Measurements from ENCODE around the gene TSPAN3. TPM values are rescaled to one million over a fixed set of nuclear protein-coding genes. Genes with fewer than 3 reads are reported as not detected.

TSPAN3 gene
- polyA plus RNA-seq, 1 donor from 2014 or later = 471 TPM

DNA sequence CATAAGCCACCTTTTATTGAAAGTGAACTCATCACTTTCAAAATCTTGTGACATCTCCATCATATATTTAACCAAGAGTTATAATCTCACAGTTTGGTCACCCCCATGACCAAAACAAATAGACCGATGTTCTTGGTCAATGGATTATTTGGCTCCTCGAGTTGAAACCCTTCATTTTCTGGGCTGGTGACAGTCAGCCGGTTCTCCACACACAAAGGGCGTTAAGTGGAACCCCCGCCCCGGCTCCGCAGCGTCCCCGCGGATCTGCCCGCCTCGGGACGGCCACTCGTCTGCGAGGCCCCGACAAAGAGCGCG is 772 bp downstream of the TSPAN3 start:
- H3K4me1 Mint-ChIP-seq = peaks cover 37 to 44% (median 38%) of the 10 kb centered on the region in 3 donors
- peak overlapping the region; percentile 85 to 95 (median 88) for H3K27ac Mint-ChIP-seq
- H3K9me3 Mint-ChIP-seq = no peaks in the 10 kb centered on the region
- H3K27me3 Mint-ChIP-seq = no peaks in the 10 kb centered on the region
- H3K4me3 Mint-ChIP-seq = peak overlapping the region; percentile 89 to 99 (median 94)
- peaks cover 2% of the 10 kb centered on the region for H3K36me3 Mint-ChIP-seq

DNA sequence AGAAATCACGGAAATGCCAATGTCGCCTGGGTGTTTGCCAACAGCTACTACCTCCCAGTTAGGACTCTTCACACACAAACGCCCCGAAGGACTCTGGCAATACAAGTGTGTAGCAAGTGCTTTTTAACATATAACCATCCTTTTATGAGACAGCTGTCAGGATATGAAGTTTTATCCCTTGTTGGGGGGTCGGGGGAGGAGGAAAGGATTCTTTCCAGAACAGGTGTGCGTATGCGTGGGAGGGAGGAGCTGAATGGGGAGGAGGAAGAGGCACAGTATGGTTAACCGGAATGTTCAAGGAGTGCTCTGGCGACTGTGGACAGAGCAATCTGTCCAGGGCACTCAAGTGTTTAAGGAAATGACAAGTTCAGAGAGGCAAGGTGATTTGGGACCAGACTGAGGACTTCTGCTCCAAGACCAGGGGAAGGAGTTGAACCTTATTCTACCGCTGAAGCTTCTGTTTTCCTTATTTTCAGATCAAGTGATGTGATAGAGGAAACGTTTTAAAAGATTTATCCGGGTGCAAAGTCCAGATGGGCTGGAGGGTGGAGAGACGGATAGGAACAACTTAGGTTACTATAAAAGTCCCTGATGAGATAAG is 1.3 kb downstream of the TSPAN3 start:
- Mint-ChIP-seq H3K9me3 (no peaks in the 10 kb centered on the region), H3K27ac (peak overlapping the region; percentile 85 to 95 (median 88)), H3K36me3 (peaks cover 2% of the 10 kb centered on the region), H3K4me1 (peaks cover 42 to 48% (median 42%) of the 10 kb centered on the region in 3 donors), H3K27me3 (no peaks in the 10 kb centered on the region), H3K4me3 (peak overlapping the region; percentile 89 to 99 (median 94))

DNA sequence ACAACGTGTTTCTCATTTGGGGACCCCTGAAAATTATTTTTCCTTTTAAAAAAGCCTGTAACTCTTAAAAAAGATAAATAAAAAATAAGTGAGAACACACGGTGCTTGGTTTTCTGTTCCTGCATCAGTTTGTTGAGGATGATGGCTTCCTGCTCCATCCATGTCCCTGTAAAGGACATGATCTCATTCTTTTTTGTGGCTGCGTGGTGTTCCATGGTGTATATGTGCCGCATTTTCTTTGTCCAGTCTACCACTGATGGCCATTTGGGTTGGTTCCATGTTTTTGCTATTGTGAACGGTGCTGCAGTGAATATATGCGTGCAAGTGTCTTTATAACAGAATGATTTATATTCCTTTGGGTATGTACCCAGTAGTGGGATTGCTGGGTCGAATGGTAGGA is 2.3 kb downstream of the TSPAN3 start:
- H3K36me3 Mint-ChIP-seq = peaks cover 2% of the 10 kb centered on the region
- no peaks in the 10 kb centered on the region for H3K27me3 Mint-ChIP-seq
- H3K4me3 Mint-ChIP-seq = peak overlapping the region in 3 of 4 donors; percentile 31 to 99 (median 80)
- H3K9me3 Mint-ChIP-seq = no peaks in the 10 kb centered on the region
- peak overlapping the region in 1 of 3 donors; percentile 23 for H3K27ac Mint-ChIP-seq
- H3K4me1 Mint-ChIP-seq = peaks cover 47 to 57% (median 52%) of the 10 kb centered on the region in 3 donors

DNA sequence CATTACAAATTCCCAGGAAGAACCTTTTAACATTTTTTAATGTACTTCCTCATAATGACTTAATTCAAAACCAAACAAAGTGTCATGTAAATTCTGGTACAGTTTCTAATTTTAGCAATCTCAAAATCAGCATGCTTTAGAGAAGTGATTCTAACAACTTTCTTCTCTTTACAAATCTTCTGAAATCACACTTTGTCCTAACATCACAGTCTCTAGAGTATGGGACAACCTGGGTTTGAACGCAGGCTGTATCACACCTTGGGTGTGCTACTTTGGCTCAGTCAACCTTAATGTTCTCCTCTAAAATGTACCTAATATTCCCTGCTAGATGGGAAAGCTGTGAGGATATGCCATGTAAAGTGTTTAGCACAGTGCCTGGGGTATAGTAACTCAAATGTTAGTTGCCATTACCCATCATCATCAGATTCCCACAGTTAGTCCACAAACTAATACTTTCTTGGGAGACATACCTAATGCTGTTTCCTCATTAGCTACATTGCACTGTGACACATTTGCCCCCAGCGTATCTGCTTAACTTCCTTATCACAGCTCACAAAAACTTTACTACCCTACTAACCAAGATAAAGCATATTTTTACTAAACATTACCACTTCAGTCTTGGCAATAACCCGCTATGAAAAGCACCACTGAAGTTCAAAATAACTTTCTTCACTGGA is 3.1 kb downstream of the TSPAN3 start:
- H3K27ac Mint-ChIP-seq = peak overlapping the region; percentile 54 to 85 (median 84)
- H3K27me3 Mint-ChIP-seq = no peaks in the 10 kb centered on the region
- H3K9me3 Mint-ChIP-seq = no peaks in the 10 kb centered on the region
- peaks cover 49 to 59% (median 54%) of the 10 kb centered on the region in 3 donors for H3K4me1 Mint-ChIP-seq
- H3K4me3 Mint-ChIP-seq = peak overlapping the region; percentile 10 to 99 (median 87)
- peaks cover 2% of the 10 kb centered on the region for H3K36me3 Mint-ChIP-seq

DNA sequence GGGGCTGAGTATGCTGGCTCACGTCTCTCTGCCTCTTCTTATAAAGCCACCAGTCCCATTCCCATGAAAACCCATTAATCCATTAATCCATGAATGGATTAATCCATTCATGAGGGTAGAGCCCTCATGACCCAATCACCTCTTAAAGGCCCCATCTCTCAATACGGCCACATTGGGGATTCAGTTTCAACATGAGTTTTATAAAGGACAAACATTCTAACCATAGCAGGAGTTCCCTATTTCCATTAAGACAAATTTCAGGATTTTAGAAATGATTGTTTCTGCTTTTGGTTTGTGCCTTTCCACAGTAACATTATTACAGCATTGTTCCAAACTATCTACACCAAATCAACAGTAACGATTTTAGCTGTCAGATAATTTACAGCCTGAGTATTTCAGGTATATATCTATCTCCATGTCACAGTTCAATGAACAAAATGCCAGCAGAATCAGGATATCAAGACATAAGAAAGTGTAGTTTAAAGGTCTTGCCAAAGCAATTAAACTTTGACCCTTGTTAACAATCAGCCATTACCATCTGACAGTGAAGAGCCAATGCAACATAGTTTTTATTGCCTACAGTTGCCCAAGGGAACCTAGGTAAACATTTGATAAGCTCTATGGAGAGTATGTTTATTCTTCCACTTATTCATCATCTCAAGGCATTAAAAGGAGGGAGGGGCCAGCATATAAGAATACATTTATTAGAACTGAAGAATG is 3.8 kb downstream of the TSPAN3 start:
- H3K27me3 Mint-ChIP-seq = no peaks in the 10 kb centered on the region
- H3K27ac Mint-ChIP-seq = peak overlapping the region; percentile 64 to 85 (median 84)
- peaks cover 4% of the 10 kb centered on the region for H3K36me3 Mint-ChIP-seq
- H3K4me1 Mint-ChIP-seq = peaks cover 53 to 62% (median 59%) of the 10 kb centered on the region in 3 donors
- H3K4me3 Mint-ChIP-seq = peak overlapping the region; percentile 10 to 99 (median 87)
- no peaks in the 10 kb centered on the region for H3K9me3 Mint-ChIP-seq

DNA sequence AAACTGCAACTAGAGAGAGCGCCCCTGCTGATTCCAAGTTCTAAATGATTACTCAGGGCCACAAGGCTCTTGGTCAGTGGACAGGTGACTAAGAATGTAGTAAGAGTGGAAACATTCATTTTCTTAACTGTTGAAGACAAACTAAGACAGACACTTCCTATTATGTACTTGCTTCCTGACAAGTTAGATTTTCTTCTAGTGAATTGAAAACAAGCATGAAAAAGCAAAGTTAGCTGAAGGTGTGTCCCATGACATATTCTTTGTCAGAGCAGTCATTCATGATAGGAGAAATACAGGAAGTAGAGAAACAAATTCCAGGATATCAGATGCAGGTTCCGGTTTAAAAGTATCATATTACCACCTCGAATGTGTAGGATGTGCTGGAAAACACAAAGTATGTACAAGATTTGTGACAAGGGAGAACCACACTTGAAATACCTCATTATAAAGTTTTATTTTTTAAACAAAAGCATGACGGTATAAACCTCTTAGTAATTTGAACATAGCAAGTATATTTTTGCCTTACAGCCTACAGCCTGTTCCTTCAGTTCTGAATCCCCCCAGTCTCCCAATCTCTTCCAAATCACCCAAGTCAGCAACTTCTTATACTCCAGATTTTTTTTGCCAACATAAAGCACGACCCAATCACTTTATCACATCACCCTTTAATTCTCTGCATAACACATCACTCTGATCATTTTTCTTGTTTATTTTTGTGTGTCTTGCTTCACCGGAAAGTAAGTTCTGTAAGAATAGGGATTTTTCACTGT is 6.2 kb downstream of the TSPAN3 start:
- Mint-ChIP-seq H3K27me3 (no peaks in the 10 kb centered on the region), H3K36me3 (peaks cover 4% of the 10 kb centered on the region), H3K27ac (no peak overlapping the region), H3K4me1 (peaks cover 56 to 68% (median 67%) of the 10 kb centered on the region in 3 donors), H3K4me3 (peak overlapping the region in 3 of 4 donors; percentile 36 to 72 (median 54)), H3K9me3 (no peaks in the 10 kb centered on the region)

DNA sequence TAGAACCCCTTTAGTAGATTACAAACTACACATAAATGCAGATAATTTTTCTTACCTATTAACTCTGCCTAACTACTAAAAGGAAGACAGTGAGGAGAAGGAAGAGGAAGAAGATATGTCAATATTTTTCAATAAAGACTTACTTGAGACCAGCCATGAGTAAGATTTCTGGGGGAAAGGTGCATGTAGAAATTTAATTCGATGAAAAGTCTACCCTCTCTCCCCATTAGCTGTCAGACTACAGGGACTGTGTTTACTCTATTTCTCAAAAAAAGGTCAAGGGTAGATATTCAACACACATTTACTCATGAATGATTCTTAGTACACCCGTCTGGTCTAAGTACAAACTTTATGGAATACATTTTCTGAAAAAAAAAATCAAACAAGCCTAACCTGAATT is 6.8 kb downstream of the TSPAN3 start:
- peaks cover 4% of the 10 kb centered on the region for H3K36me3 Mint-ChIP-seq
- peak overlapping the region in 2 of 4 donors; percentile 54 to 67 for H3K4me3 Mint-ChIP-seq
- H3K27me3 Mint-ChIP-seq = no peaks in the 10 kb centered on the region
- no peak overlapping the region for H3K27ac Mint-ChIP-seq
- H3K4me1 Mint-ChIP-seq = peaks cover 57 to 70% (median 65%) of the 10 kb centered on the region in 3 donors
- H3K9me3 Mint-ChIP-seq = no peaks in the 10 kb centered on the region

DNA sequence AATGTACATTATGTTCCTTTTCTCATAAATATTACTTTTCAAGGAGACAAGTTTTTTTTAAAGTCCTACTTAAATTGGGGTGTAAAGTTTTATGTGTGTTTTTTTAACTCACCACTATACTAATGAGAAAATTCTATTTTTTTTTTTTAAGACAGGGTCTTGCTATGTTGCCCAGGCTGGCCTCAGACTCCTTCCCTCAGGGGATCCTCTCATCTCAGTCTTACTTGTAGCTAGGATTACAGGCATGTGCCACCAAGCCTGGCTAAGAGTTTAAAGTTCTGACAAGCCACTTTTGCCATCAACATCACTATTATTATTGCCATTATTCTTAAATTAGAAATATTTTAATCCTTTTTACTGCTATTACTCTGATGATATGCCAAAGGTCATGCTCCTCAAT is 7.7 kb downstream of the TSPAN3 start:
- no peak overlapping the region for H3K4me3 Mint-ChIP-seq
- H3K27ac Mint-ChIP-seq = no peak overlapping the region
- H3K4me1 Mint-ChIP-seq = peaks cover 54 to 70% (median 66%) of the 10 kb centered on the region in 3 donors
- H3K27me3 Mint-ChIP-seq = no peaks in the 10 kb centered on the region
- H3K9me3 Mint-ChIP-seq = no peaks in the 10 kb centered on the region
- peaks cover 4% of the 10 kb centered on the region for H3K36me3 Mint-ChIP-seq

DNA sequence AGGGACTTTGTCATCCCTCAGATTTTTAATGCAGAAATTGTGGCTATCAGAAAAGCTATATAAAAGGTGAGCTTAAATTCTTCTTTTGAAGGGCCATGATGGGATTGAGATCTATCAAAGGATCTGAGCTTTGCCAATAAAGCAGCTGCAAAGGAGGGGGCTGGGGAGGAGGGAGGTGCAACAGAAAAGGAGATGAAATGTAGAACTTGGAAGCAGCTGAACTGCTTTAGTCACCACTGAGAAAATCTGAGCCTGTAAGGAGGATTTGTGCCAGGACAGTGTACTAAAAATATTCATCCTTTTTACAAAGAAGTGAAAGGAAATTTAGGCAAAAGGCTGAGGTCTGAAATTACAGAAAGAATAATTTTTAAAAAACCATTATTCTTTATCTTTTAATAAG is 10.4 kb downstream of the TSPAN3 start:
- Mint-ChIP-seq H3K4me3 (peak overlapping the region in 2 of 4 donors; percentile 11 to 77), H3K36me3 (peaks cover 2% of the 10 kb centered on the region)

DNA sequence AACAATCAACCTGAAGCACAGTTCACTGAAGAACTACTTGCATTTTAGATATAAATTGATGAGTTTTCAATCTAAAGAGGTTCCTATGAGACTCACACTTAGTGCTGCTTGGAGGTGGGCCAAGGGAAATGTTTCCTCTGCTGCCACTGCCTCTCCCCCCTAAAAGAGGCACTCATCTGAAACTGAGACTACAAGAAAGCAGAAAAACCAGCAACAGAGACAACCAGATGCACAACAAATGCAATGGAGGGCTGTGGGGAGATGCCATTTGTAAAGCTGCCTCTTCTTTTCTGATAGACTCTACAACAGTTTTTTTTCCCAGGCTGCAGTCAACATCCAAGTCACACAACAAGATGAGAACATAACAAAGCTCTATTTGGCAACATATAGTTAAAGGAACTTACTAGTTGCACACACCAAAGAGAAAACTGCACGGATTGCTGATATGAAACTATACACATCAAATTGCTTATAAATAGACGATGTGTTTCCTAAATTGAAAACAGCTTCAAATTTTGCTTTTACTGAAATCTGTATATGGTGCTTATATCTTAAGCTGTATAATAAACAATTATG is 11.0 kb downstream of the TSPAN3 start:
- H3K9me3 Mint-ChIP-seq = no peaks in the 10 kb centered on the region
- peaks cover 2% of the 10 kb centered on the region for H3K36me3 Mint-ChIP-seq
- peak overlapping the region; percentile 6 to 63 (median 7) for H3K27ac Mint-ChIP-seq
- peaks cover 46 to 70% (median 61%) of the 10 kb centered on the region in 3 donors for H3K4me1 Mint-ChIP-seq
- no peaks in the 10 kb centered on the region for H3K27me3 Mint-ChIP-seq
- H3K4me3 Mint-ChIP-seq = peak overlapping the region in 3 of 4 donors; percentile 11 to 77 (median 77)

More for the DNA sequence above, 10.4 kb downstream of the TSPAN3 start:
- Mint-ChIP-seq H3K27me3 (no peaks in the 10 kb centered on the region), H3K9me3 (no peaks in the 10 kb centered on the region), H3K27ac (peak overlapping the region in 1 of 3 donors; percentile 7), H3K4me1 (peaks cover 49 to 68% (median 59%) of the 10 kb centered on the region in 3 donors)

DNA sequence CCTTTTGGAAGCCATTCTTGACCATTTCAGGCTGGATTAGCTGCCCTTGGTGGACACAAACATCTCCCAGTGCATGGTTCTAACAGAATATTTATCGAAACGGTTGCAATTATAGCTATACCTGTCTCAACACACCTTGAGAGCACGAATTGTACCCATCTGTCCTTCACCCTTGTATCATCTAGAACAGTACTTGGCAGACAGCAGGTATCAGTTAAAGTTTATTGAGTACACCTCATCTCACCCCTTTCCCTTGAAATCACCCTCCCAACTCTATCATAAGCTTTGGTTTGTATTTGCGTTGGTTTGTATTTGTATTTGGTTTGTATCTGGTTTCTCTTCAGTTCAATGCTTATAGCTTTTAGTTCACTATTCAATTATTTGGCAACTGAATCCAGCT is 12.4 kb downstream of the TSPAN3 start:
- no peak overlapping the region for H3K27ac Mint-ChIP-seq
- no peaks in the 10 kb centered on the region for H3K27me3 Mint-ChIP-seq
- peaks cover 2% of the 10 kb centered on the region for H3K36me3 Mint-ChIP-seq
- peak overlapping the region in 2 of 4 donors; percentile 16 to 23 for H3K4me3 Mint-ChIP-seq
- H3K9me3 Mint-ChIP-seq = no peaks in the 10 kb centered on the region
- H3K4me1 Mint-ChIP-seq = peaks cover 40 to 64% (median 51%) of the 10 kb centered on the region in 3 donors

DNA sequence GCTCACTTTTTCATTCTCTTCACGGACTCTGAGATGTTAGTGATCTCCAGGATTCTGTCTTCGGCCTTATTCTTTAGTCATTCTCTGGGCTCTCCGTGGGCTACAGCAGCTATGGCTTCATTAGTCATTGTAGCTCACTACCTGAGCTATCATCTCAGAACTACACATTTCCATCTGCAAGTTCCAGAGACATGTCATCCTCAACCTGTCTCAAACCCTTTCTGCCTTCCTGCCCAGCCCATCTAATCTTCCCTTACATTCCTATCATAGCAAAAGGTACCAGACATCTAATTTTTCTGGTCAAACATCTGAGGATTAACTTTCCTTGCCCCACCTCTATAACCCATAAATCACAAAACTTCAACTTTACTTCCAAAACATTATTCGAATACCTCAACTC is 13.2 kb downstream of the TSPAN3 start:
- H3K27ac Mint-ChIP-seq = no peak overlapping the region
- no peaks in the 10 kb centered on the region for H3K27me3 Mint-ChIP-seq
- no peaks in the 10 kb centered on the region for H3K9me3 Mint-ChIP-seq
- peaks cover 2% of the 10 kb centered on the region for H3K36me3 Mint-ChIP-seq
- peaks cover 37 to 64% (median 48%) of the 10 kb centered on the region in 3 donors for H3K4me1 Mint-ChIP-seq
- peak overlapping the region in 3 of 4 donors; percentile 3 to 46 (median 16) for H3K4me3 Mint-ChIP-seq

DNA sequence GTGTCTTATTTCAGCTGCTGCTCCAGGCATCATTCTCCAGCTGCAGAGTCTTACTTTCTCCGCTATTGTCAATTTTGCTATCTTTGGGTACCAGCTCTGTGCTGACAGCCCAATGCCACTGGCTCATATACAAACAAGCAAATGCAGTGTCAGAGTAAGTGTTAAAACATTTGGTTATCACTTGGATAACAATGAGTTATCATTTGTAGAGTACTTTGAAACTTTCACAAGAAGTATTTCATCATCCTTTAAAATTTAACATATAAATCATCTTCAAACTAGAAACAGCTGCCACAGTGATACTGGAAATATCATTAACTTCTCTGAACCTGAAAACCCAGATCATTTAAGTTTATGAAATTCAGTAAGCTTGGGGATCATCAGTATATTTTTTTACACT is 13.8 kb downstream of the TSPAN3 start:
- Mint-ChIP-seq H3K4me1 (peaks cover 31 to 58% (median 43%) of the 10 kb centered on the region in 3 donors), H3K27me3 (no peaks in the 10 kb centered on the region), H3K27ac (no peak overlapping the region), H3K9me3 (no peaks in the 10 kb centered on the region), H3K36me3 (no peaks in the 10 kb centered on the region), H3K4me3 (peak overlapping the region in 2 of 4 donors; percentile 3 to 16)

DNA sequence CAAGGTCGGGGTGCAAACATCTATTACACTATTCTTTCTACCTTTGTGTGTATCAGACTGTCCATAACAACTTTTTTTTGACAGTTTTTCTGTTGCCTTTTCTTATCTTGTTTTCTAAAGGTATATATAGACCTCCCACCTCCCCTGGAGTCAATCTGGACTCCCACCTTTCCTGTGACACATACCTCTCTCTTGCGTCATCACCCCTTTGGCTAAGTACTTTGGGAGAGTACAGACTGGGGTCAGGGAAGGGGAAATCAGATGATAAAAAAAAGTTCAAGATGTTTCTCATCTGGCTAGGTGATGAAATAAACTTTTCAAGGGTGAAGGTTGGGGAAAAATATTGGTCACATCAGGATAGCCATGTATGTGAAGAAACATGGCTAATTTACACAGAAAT is 17.2 kb downstream of the TSPAN3 start:
- Mint-ChIP-seq H3K36me3 (no peaks in the 10 kb centered on the region), H3K27me3 (no peaks in the 10 kb centered on the region), H3K4me3 (peak overlapping the region in 1 of 4 donors; percentile 36), H3K27ac (peak overlapping the region in 1 of 3 donors; percentile 42), H3K9me3 (no peaks in the 10 kb centered on the region), H3K4me1 (peaks cover 13 to 38% (median 19%) of the 10 kb centered on the region in 3 donors)
